Measurements from ENCODE around the gene SLC39A12. TPM values are rescaled to one million over a fixed set of nuclear protein-coding genes. Genes with fewer than 3 reads are reported as not detected.
"Not testable (repeated sequence)": the region's sequence is repeated elsewhere in the genome, so short reads cannot be mapped to it uniquely, and the experiment has no call there.

The SLC39A12 gene
- polyA plus RNA-seq, 1 experiment: not detected

DNA sequence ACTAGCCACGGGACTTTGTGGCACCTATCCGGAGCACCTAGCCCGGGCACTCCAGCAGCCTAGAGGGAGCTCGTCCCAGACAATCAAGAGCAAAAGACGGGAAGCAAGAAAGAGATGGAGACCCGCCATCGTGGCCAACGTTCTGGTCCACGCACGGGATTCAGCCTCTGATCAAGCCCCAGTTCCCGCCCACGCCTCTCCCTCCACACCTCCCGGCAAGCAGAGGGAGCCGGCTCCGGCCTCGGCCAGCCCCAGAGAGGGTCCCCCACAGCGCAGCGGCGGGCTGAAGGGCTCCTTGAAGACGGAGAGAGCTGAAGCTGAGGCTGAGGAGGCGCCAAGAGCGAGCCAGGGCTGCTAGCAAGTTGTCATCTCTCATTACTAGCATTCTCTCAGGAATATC is 992 bp upstream of the SLC39A12 start:
- TF ChIP-seq, protein P1, sequence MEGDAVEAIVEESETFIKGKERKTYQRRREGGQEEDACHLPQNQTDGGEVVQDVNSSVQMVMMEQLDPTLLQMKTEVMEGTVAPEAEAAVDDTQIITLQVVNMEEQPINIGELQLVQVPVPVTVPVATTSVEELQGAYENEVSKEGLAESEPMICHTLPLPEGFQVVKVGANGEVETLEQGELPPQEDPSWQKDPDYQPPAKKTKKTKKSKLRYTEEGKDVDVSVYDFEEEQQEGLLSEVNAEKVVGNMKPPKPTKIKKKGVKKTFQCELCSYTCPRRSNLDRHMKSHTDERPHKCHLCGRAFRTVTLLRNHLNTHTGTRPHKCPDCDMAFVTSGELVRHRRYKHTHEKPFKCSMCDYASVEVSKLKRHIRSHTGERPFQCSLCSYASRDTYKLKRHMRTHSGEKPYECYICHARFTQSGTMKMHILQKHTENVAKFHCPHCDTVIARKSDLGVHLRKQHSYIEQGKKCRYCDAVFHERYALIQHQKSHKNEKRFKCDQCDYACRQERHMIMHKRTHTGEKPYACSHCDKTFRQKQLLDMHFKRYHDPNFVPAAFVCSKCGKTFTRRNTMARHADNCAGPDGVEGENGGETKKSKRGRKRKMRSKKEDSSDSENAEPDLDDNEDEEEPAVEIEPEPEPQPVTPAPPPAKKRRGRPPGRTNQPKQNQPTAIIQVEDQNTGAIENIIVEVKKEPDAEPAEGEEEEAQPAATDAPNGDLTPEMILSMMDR (IDR thresholded peaks at IDR 0.05; ENCODE audit: insufficient read depth, low read depth, low read length): no peak
- no peaks in the 10 kb centered on the region for H3K36me3 ChIP-seq (ENCODE audit: control insufficient read depth, insufficient read depth, low read length)
- CTCF ChIA-PET: no interaction called here
- H3K27me3 ChIP-seq (ENCODE audit: control insufficient read depth, insufficient read depth, low read length): no peaks in the 10 kb centered on the region
- DNase-seq (ENCODE audit: low read depth): no peak
- POLR2A ChIA-PET: no interaction called here
- no peak overlapping the region for H3K4me3 ChIP-seq (ENCODE audit: low read depth, low read length)

DNA sequence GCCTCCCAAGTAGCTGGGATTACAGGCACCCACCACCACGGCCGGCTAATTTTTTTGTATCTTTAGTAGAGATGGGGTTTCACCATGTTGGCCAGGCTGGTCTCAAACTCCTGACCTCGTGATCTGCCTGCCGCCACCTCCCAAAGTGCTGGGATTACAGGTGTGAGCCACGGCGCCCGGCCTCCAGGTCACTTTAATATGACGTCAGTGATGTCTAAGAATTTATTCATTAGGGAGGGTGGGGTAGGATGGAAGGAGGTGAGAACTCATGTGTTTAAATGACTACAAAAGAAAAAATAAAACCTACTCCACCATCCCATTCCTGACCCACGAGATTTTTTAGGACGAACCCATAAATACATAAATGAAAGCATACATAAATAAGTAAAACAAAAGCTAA is 2.7 kb downstream of the SLC39A12 start:
- H3K36me3 ChIP-seq (ENCODE audit: control insufficient read depth, insufficient read depth, low read length); POLR2A ChIA-PET; CTCF ChIA-PET: not testable (repeated sequence)

DNA sequence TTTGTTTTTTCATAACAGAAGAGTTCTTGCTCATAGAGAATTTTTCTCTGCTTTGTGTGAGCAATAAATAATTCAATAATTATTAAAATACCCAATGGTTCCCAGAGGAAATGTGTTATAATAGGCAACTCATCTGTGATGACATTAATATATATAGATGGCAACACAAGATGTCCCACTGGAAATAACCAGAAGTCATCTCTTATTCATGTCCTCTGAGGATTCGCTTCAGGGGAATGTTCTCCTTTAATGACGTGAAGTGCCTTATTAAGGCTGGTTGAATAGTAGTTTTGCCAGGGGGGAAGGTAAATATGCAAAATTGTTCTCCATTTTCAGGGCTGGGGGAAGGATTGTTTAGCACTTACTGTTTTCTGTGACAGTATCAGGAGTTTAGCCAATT is 3.1 kb downstream of the SLC39A12 start:
- POLR2A ChIA-PET: no interaction called here
- no peak overlapping the region for H3K4me3 ChIP-seq (ENCODE audit: low read depth, low read length)
- no peaks in the 10 kb centered on the region for H3K36me3 ChIP-seq (ENCODE audit: control insufficient read depth, insufficient read depth, low read length)
- TF ChIP-seq, protein P1 (IDR thresholded peaks at IDR 0.05; ENCODE audit: insufficient read depth, low read depth, low read length): no peak
- no peaks in the 10 kb centered on the region for H3K27me3 ChIP-seq (ENCODE audit: control insufficient read depth, insufficient read depth, low read length)
- CTCF ChIA-PET: no interaction called here
- DNase-seq (ENCODE audit: low read depth): no peak

More for the DNA sequence above, 2.7 kb downstream of the SLC39A12 start:
- not testable (repeated sequence) for DNase-seq (ENCODE audit: low read depth); H3K27me3 ChIP-seq (ENCODE audit: control insufficient read depth, insufficient read depth, low read length); H3K4me3 ChIP-seq (ENCODE audit: low read depth, low read length)

DNA sequence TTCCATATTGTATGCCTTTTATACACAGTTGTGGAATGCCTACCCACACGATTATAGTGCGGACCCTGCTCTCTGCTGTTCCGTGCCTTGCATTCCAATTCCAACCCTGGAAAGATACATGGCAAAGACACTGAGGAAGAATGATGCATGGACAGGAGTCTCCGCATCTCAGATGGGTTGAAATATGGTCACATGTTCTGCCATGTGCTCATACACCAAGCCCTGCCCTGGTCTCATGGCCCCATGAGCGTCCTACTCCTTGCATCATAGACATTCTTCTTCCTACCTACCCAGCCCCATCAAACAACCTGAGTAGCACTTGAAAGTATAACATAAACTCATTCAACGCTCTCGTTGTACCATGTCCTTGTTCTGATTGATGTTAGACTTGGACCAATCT is 6.3 kb downstream of the SLC39A12 start:
- TF ChIP-seq, protein P1 (IDR thresholded peaks at IDR 0.05; ENCODE audit: insufficient read depth, low read depth, low read length): no peak

DNA sequence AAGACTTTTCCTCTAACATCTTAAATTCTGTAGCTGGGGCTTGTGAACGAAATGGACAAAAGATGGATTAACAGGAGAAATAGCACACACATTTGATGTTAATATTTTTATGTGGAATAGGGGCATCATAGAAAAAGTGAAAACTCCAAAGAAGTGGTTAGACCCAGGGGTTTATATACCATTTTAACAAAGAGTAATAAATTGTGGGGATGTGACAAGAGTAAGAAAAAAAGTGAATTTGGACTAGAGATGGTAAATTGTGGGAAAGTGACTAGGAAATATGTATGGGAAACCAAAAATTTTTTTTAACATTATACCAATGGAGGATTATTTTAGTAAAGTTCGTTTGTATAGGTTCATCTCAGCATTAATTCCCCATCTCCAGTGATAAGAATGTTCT is 8.2 kb downstream of the SLC39A12 start:
- DNase-seq (ENCODE audit: low read depth): no peak
- ChIA-PET CTCF (interaction anchor here (1.5 kb wide), 1 partner anchor 36 kb away, joined by 5 read pairs; no protein-coding TSS in a partner anchor), POLR2A (no interaction called here)
- TF ChIP-seq, protein P1 (IDR thresholded peaks at IDR 0.05; ENCODE audit: insufficient read depth, low read depth, low read length): no peak
- H3K4me3 ChIP-seq (ENCODE audit: low read depth, low read length): no peak overlapping the region
- H3K27me3 ChIP-seq (ENCODE audit: control insufficient read depth, insufficient read depth, low read length): no peaks in the 10 kb centered on the region
- no peaks in the 10 kb centered on the region for H3K36me3 ChIP-seq (ENCODE audit: control insufficient read depth, insufficient read depth, low read length)

More for the DNA sequence above, 6.3 kb downstream of the SLC39A12 start:
- no peak overlapping the region for H3K4me3 ChIP-seq (ENCODE audit: low read depth, low read length)
- no peaks in the 10 kb centered on the region for H3K36me3 ChIP-seq (ENCODE audit: control insufficient read depth, insufficient read depth, low read length)
- ChIA-PET CTCF (no interaction called here), POLR2A (no interaction called here)
- no peaks in the 10 kb centered on the region for H3K27me3 ChIP-seq (ENCODE audit: control insufficient read depth, insufficient read depth, low read length)
- DNase-seq (ENCODE audit: low read depth): no peak
